Measurements from ENCODE around the gene KIF26B.

Gene KIF26B

DNA sequence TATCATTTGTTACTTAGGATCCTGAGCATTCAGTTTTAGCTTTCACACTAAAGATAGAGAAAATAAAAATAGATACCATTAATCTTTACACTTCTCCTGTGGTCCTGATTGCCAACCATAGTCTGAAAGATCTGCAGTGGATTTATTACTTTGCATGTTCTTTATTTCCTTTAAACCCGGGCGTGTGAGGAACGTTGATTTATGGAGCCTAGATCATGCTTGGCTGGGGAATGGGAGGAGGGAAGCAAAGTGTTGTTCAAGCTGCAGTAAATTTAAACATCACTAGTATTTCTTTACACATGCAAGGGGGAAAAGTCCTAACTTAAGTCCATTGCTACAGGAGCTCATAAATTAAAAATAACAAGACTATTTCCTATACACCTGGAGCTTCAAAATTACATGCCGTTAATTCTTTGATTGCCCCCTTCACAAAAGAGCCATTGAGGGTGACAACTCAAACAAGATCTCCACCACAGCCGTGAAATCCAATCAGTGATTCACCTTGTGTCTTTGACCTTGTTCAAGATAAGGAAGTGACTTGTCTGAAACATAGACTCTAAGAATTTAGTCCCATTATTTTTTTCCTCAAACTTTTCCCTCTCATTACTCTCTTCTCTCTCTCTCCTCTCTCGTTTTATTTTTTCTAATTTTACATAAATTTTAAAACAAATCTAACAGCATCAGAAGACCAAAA lies 282.7 kb downstream of the KIF26B start:
- no peak for TF ChIP-seq RARB (CRISPR knock-in tag; IDR thresholded peaks at IDR 0.05)
- no peak for TF ChIP-seq ZFP30 (CRISPR knock-in tag; IDR thresholded peaks at IDR 0.05)
- TF ChIP-seq SNAI2 (CRISPR knock-in tag; IDR thresholded peaks at IDR 0.05) = no peak
- no peak for TF ChIP-seq ZFP3 (CRISPR knock-in tag; IDR thresholded peaks at IDR 0.05)
- no peak for TF ChIP-seq ISL1 (CRISPR knock-in tag; IDR thresholded peaks at IDR 0.05)
- TF ChIP-seq, protein P1, sequence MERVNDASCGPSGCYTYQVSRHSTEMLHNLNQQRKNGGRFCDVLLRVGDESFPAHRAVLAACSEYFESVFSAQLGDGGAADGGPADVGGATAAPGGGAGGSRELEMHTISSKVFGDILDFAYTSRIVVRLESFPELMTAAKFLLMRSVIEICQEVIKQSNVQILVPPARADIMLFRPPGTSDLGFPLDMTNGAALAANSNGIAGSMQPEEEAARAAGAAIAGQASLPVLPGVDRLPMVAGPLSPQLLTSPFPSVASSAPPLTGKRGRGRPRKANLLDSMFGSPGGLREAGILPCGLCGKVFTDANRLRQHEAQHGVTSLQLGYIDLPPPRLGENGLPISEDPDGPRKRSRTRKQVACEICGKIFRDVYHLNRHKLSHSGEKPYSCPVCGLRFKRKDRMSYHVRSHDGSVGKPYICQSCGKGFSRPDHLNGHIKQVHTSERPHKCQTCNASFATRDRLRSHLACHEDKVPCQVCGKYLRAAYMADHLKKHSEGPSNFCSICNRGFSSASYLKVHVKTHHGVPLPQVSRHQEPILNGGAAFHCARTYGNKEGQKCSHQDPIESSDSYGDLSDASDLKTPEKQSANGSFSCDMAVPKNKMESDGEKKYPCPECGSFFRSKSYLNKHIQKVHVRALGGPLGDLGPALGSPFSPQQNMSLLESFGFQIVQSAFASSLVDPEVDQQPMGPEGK (CRISPR knock-in tag; IDR thresholded peaks at IDR 0.05; ENCODE audit: borderline replicate concordance) = no peak
- TF ChIP-seq ARNTL (CRISPR knock-in tag; IDR thresholded peaks at IDR 0.05; ENCODE audit: borderline replicate concordance, low read depth) = no peak
- TF ChIP-seq, protein P2, sequence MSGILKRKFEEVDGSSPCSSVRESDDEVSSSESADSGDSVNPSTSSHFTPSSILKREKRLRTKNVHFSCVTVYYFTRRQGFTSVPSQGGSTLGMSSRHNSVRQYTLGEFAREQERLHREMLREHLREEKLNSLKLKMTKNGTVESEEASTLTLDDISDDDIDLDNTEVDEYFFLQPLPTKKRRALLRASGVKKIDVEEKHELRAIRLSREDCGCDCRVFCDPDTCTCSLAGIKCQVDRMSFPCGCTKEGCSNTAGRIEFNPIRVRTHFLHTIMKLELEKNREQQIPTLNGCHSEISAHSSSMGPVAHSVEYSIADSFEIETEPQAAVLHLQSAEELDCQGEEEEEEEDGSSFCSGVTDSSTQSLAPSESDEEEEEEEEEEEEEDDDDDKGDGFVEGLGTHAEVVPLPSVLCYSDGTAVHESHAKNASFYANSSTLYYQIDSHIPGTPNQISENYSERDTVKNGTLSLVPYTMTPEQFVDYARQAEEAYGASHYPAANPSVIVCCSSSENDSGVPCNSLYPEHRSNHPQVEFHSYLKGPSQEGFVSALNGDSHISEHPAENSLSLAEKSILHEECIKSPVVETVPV (CRISPR knock-in tag; IDR thresholded peaks at IDR 0.05) = no peak
- TF ChIP-seq TOX (CRISPR knock-in tag; IDR thresholded peaks at IDR 0.05; ENCODE audit: borderline replicate concordance) = no peak
- TF ChIP-seq GLIS3 (CRISPR knock-in tag; IDR thresholded peaks at IDR 0.05) = no peak
- TF ChIP-seq PPARA (CRISPR knock-in tag; IDR thresholded peaks at IDR 0.05; ENCODE audit: borderline replicate concordance) = no peak
- no peak for TF ChIP-seq ZNF70 (CRISPR knock-in tag; IDR thresholded peaks at IDR 0.05)
- TF ChIP-seq, protein P3, sequence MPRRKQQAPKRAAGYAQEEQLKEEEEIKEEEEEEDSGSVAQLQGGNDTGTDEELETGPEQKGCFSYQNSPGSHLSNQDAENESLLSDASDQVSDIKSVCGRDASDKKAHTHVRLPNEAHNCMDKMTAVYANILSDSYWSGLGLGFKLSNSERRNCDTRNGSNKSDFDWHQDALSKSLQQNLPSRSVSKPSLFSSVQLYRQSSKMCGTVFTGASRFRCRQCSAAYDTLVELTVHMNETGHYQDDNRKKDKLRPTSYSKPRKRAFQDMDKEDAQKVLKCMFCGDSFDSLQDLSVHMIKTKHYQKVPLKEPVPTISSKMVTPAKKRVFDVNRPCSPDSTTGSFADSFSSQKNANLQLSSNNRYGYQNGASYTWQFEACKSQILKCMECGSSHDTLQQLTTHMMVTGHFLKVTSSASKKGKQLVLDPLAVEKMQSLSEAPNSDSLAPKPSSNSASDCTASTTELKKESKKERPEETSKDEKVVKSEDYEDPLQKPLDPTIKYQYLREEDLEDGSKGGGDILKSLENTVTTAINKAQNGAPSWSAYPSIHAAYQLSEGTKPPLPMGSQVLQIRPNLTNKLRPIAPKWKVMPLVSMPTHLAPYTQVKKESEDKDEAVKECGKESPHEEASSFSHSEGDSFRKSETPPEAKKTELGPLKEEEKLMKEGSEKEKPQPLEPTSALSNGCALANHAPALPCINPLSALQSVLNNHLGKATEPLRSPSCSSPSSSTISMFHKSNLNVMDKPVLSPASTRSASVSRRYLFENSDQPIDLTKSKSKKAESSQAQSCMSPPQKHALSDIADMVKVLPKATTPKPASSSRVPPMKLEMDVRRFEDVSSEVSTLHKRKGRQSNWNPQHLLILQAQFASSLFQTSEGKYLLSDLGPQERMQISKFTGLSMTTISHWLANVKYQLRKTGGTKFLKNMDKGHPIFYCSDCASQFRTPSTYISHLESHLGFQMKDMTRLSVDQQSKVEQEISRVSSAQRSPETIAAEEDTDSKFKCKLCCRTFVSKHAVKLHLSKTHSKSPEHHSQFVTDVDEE (CRISPR knock-in tag; IDR thresholded peaks at IDR 0.05) = no peak
- TF ChIP-seq, protein P4, sequence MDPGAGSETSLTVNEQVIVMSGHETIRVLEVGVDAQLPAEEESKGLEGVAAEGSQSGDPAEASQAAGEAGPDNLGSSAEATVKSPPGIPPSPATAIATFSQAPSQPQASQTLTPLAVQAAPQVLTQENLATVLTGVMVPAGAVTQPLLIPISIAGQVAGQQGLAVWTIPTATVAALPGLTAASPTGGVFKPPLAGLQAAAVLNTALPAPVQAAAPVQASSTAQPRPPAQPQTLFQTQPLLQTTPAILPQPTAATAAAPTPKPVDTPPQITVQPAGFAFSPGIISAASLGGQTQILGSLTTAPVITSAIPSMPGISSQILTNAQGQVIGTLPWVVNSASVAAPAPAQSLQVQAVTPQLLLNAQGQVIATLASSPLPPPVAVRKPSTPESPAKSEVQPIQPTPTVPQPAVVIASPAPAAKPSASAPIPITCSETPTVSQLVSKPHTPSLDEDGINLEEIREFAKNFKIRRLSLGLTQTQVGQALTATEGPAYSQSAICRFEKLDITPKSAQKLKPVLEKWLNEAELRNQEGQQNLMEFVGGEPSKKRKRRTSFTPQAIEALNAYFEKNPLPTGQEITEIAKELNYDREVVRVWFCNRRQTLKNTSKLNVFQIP (CRISPR knock-in tag; IDR thresholded peaks at IDR 0.05; ENCODE audit: borderline replicate concordance, low read depth) = no peak
- no peak for TF ChIP-seq BACH2 (CRISPR knock-in tag; IDR thresholded peaks at IDR 0.05; ENCODE audit: borderline replicate concordance)
- TF ChIP-seq TCF4 (CRISPR knock-in tag; IDR thresholded peaks at IDR 0.05; ENCODE audit: borderline replicate concordance) = no peak
- TF ChIP-seq ESRRG (CRISPR knock-in tag; IDR thresholded peaks at IDR 0.05) = no peak

DNA sequence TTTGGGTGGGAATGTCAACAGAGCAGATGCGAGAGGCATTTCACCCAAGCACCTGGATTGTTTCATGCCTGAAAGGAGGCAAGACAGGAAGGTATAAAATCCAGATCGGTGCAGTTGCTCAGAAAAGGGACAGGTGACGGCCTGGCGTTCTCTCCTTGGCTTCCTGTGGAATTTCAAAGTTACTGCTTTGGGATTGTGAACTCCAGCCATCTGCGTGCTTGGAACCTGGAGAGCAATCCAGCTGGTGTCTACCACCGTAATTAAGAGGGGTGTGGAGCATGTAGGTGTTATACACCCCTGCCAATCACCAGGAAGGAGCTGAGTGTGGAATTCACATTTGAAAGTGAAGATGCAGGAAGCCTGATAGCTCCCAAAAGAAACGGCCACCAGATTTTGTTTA lies 286.1 kb downstream of the KIF26B start:
- no peak for TF ChIP-seq ZFP3 (CRISPR knock-in tag; IDR thresholded peaks at IDR 0.05)
- TF ChIP-seq ZNF70 (CRISPR knock-in tag; IDR thresholded peaks at IDR 0.05) = no peak
- ATAC-seq = no peak

More for the DNA sequence above, 282.7 kb downstream of the KIF26B start:
- ATAC-seq = no peak

- TF ChIP-seq, protein P3 (CRISPR knock-in tag; IDR thresholded peaks at IDR 0.05) = peak; percentile 76
- TF ChIP-seq, protein P1 (CRISPR knock-in tag; IDR thresholded peaks at IDR 0.05; ENCODE audit: borderline replicate concordance) = no peak
- no peak for TF ChIP-seq TCF4 (CRISPR knock-in tag; IDR thresholded peaks at IDR 0.05; ENCODE audit: borderline replicate concordance)
- TF ChIP-seq BACH2 (CRISPR knock-in tag; IDR thresholded peaks at IDR 0.05; ENCODE audit: borderline replicate concordance) = no peak
- TF ChIP-seq RARB (CRISPR knock-in tag; IDR thresholded peaks at IDR 0.05) = no peak
- no peak for TF ChIP-seq OSR1 (CRISPR knock-in tag; IDR thresholded peaks at IDR 0.05)
- 0 out of 2 replicates have a peak, but pooled peaks have one; percentile 49 for TF ChIP-seq ZNF70 (CRISPR knock-in tag; IDR thresholded peaks at IDR 0.05)
- ATAC-seq = peak; percentile 73
Measured at GRCh38 chr1:245441689-245442088, 286.9 kb downstream of the KIF26B start.

Measured in SK-N-SH treated with all-trans-retinoic acid at 6 μM for 48 hours (cell line).